HG02981 (cell line): ENCODE data around the gene FBRSL1.
"Not testable (repeated sequence)": the region's sequence is repeated elsewhere in the genome, so short reads cannot be mapped to it uniquely, and the experiment has no call there.

ENCODE experiments used
- ATAC-seq: cut with Tn5 transposase; IDR thresholded peaks from one replicate; pipeline ENCODE4 v1.9.1; 2021; ENCODE audit warnings: mild to moderate bottlenecking, moderate library complexity; ENCODE audit not compliant: unreplicated experiment

Gene FBRSL1

GRCh38 chr12:132522592-132523380 lies 32.8 kb downstream of the FBRSL1 start:
- no peak for ATAC-seq

- ATAC-seq: peak; percentile 61
These were observed 33.8 kb downstream of the FBRSL1 start for GRCh38 chr12:132523576-132524331.

GRCh38 chr12:132524405-132524804 lies 34.5 kb downstream of the FBRSL1 start:
- no peak for ATAC-seq

GRCh38 chr12:132525011-132525832 lies 35.3 kb downstream of the FBRSL1 start:
- no peak for ATAC-seq

- no peak for ATAC-seq
These were observed 36.0 kb downstream of the FBRSL1 start for GRCh38 chr12:132525833-132526455.

GRCh38 chr12:132527186-132527882 lies 37.4 kb downstream of the FBRSL1 start:
- no peak for ATAC-seq

GRCh38 chr12:132527883-132528264 lies 37.9 kb downstream of the FBRSL1 start:
- no peak for ATAC-seq

- no peak for ATAC-seq
These were observed 38.7 kb downstream of the FBRSL1 start for GRCh38 chr12:132528564-132529106.

GRCh38 chr12:132529156-132529839 lies 39.3 kb downstream of the FBRSL1 start:
- no peak for ATAC-seq

- ATAC-seq: no peak
These were observed 40.0 kb downstream of the FBRSL1 start for GRCh38 chr12:132529906-132530305.

GRCh38 chr12:132530447-132530846 lies 40.5 kb downstream of the FBRSL1 start:
- no peak for ATAC-seq

- no peak for ATAC-seq
These were observed 40.9 kb downstream of the FBRSL1 start for GRCh38 chr12:132530851-132531250.

- ATAC-seq: not testable (repeated sequence)
These were observed 43.0 kb downstream of the FBRSL1 start for GRCh38 chr12:132532711-132533583.

GRCh38 chr12:132533584-132533958 lies 43.6 kb downstream of the FBRSL1 start:
- no peak for ATAC-seq

- ATAC-seq: no peak
These were observed 44.1 kb downstream of the FBRSL1 start for GRCh38 chr12:132534076-132534475.

- no peak for ATAC-seq
These were observed 45.1 kb downstream of the FBRSL1 start for GRCh38 chr12:132535019-132535418.

- no peak for ATAC-seq
These were observed 46.3 kb downstream of the FBRSL1 start for GRCh38 chr12:132536102-132536876.

GRCh38 chr12:132537049-132537448 lies 47.1 kb downstream of the FBRSL1 start:
- ATAC-seq: no peak
